ENCODE data around the gene PCNX2.

Gene PCNX2

GRCh38 chr1:232973652-232974611 is 321.6 kb downstream of the PCNX2 start:
- Histone ChIP-seq H3K36me3 (peaks cover 49% of the 10 kb centered on the region), H3K4me3 (ENCODE audit: low read depth, low read length) (no peak overlapping the region), H3K9me3 (no peaks in the 10 kb centered on the region), H3K4me1 (peaks cover 37% of the 10 kb centered on the region), H3K27me3 (no peaks in the 10 kb centered on the region)
- no peak for TF ChIP-seq CTCF (IDR thresholded peaks at IDR 0.05; ENCODE audit: low read depth, low read length)
- DNase-seq: no peak

- no peak for TF ChIP-seq CTCF (IDR thresholded peaks at IDR 0.05; ENCODE audit: low read depth, low read length)
- Histone ChIP-seq H3K9me3 (no peaks in the 10 kb centered on the region), H3K36me3 (peaks cover 34% of the 10 kb centered on the region), H3K27me3 (no peaks in the 10 kb centered on the region), H3K4me1 (peaks cover 21% of the 10 kb centered on the region), H3K4me3 (ENCODE audit: low read depth, low read length) (no peak overlapping the region)
- DNase-seq: no peak
These were observed 325.0 kb downstream of the PCNX2 start for GRCh38 chr1:232970508-232970907.

- TF ChIP-seq CTCF (IDR thresholded peaks at IDR 0.05; ENCODE audit: low read depth, low read length): no peak
- Histone ChIP-seq H3K9me3 (no peaks in the 10 kb centered on the region), H3K4me1 (peaks cover 17% of the 10 kb centered on the region), H3K4me3 (ENCODE audit: low read depth, low read length) (no peak overlapping the region; the same call in 1 of the 2 replicates), H3K36me3 (peaks cover 34% of the 10 kb centered on the region), H3K27me3 (no peaks in the 10 kb centered on the region)
- DNase-seq: peak; percentile 55
These were observed 325.7 kb downstream of the PCNX2 start for GRCh38 chr1:232969799-232970198.

GRCh38 chr1:232968965-232969364 is 326.6 kb downstream of the PCNX2 start:
- no peak for TF ChIP-seq CTCF (IDR thresholded peaks at IDR 0.05; ENCODE audit: low read depth, low read length)
- Histone ChIP-seq H3K9me3 (no peaks in the 10 kb centered on the region), H3K36me3 (peaks cover 29% of the 10 kb centered on the region), H3K4me3 (ENCODE audit: low read depth, low read length) (no peak overlapping the region), H3K27me3 (no peaks in the 10 kb centered on the region), H3K4me1 (peaks cover 15% of the 10 kb centered on the region)
- DNase-seq: no peak

GRCh38 chr1:232968391-232968790 is 327.1 kb downstream of the PCNX2 start:
- Histone ChIP-seq H3K27me3 (no peaks in the 10 kb centered on the region), H3K4me3 (ENCODE audit: low read depth, low read length) (no peak overlapping the region), H3K9me3 (no peaks in the 10 kb centered on the region), H3K4me1 (peaks cover 15% of the 10 kb centered on the region), H3K36me3 (peaks cover 29% of the 10 kb centered on the region)
- no peak for DNase-seq
- no peak for TF ChIP-seq CTCF (IDR thresholded peaks at IDR 0.05; ENCODE audit: low read depth, low read length)

GRCh38 chr1:232966663-232967062 is 328.9 kb downstream of the PCNX2 start:
- Histone ChIP-seq H3K9me3 (no peaks in the 10 kb centered on the region), H3K4me3 (ENCODE audit: low read depth, low read length) (no peak overlapping the region), H3K27me3 (no peaks in the 10 kb centered on the region), H3K36me3 (peaks cover 15% of the 10 kb centered on the region), H3K4me1 (peaks cover 15% of the 10 kb centered on the region)
- no peak for TF ChIP-seq CTCF (IDR thresholded peaks at IDR 0.05; ENCODE audit: low read depth, low read length)
- no peak for DNase-seq
